Right atrium auricular region (tissue), 2 donors: Measurements from ENCODE around the gene ORAI2. TPM values are rescaled to one million over a fixed set of nuclear protein-coding genes. Genes with fewer than 3 reads are reported as not detected.

Source experiments
- microRNA-seq, 2 donors: library from miRNA; unstranded; fragments of <30 nt; microRNA quantifications; one replicate each; pipeline ENCODE4, GENCODE V29; 2016 to 2017; ENCODE audit warnings: borderline number of aligned reads in 2 of 2, borderline replicate concordance in 1 of 2
- total RNA-seq, 2 donors: library from RNA; depleted of rRNA; stranded (reverse); fragments of >200 nt; gene quantifications; one replicate each; pipeline ENCODE4 v1.1.0, GENCODE V29; 2016

Gene ORAI2
- total RNA-seq, 2 donors from 2014 or later, result 5.9 to 13.3 TPM

Small RNA genes lying within 50 kb of the gene (microRNA-seq; reads per million reads assigned to microRNA genes)
- 0 to 5.7 reads per million in 2 donors for gene MIR4467
- gene MIR5090, result 1.4 to 2.8 reads per million in 2 donors
- gene MIR548O, result 0 reads per million in 2 donors

Other genes starting within 250 kb of the ORAI2 start
- gene SH2B2, start 146.7 kb upstream of the ORAI2 start, total RNA-seq, result 1 to 10 TPM; 1.3 to 2.6 TPM
- not detected for gene SPDYE6, start 77.1 kb upstream of the ORAI2 start, total RNA-seq
- 1 to 10 TPM; 9.6 to 9.8 TPM for gene PRKRIP1, start 37.2 kb upstream of the ORAI2 start, total RNA-seq
- gene ALKBH4, start 31.3 kb downstream of the ORAI2 start, total RNA-seq, result 10 to 100 TPM; 10.8 to 16.8 TPM
- 10 to 100 TPM in 1 of 2 donors, 1 to 10 TPM in 1; 9.8 to 13.7 TPM for gene LRWD1, start 31.4 kb downstream of the ORAI2 start, total RNA-seq
- 10 to 100 TPM; 19.2 to 34.8 TPM for gene POLR2J, start 45.3 kb downstream of the ORAI2 start, total RNA-seq
- 1 to 10 TPM; 4.3 to 7.5 TPM for gene RASA4B, start 84.2 kb downstream of the ORAI2 start, total RNA-seq
- gene UPK3BL2, start 110.1 kb downstream of the ORAI2 start, total RNA-seq, result under 1 TPM; 0.83 to 0.89 TPM
- under 1 TPM in 1 of 2 donors, not detected in 1; 0.16 TPM for gene SPDYE2, start 117.7 kb downstream of the ORAI2 start, total RNA-seq
- 10 to 100 TPM in 1 of 2 donors, 1 to 10 TPM in 1; 6.2 to 10.8 TPM for gene POLR2J3, start 139.0 kb downstream of the ORAI2 start, total RNA-seq
- gene RASA4, start 183.2 kb downstream of the ORAI2 start, total RNA-seq, result 1 to 10 TPM; 7.0 to 8.6 TPM
- gene UPK3BL1, start 209.2 kb downstream of the ORAI2 start, total RNA-seq, result 10 to 100 TPM; 12.0 to 24.4 TPM
- gene SPDYE2B, start 216.7 kb downstream of the ORAI2 start, total RNA-seq, result not detected
- 1 to 10 TPM in 1 of 2 donors, under 1 TPM in 1; 0.44 to 1.4 TPM for gene POLR2J2, start 238.1 kb downstream of the ORAI2 start, total RNA-seq